Measurements from ENCODE around the gene ZNF416.
A peak's percentile ranks its signal among the peaks of the same experiment; 100 is the strongest.

The ZNF416 gene

GRCh38 chr19:57578487-57579205, at the start of gene ZNF416:
TSS of gene ZNF416 (minus strand) at chr19:57578911. CDS start at chr19:57578704, 207 bp downstream.
- peak; percentile 96 for DNase-seq

- DNase-seq, result no peak
Measured at GRCh38 chr19:57623091-57623490, 44.4 kb upstream of the ZNF416 start.

DNA sequence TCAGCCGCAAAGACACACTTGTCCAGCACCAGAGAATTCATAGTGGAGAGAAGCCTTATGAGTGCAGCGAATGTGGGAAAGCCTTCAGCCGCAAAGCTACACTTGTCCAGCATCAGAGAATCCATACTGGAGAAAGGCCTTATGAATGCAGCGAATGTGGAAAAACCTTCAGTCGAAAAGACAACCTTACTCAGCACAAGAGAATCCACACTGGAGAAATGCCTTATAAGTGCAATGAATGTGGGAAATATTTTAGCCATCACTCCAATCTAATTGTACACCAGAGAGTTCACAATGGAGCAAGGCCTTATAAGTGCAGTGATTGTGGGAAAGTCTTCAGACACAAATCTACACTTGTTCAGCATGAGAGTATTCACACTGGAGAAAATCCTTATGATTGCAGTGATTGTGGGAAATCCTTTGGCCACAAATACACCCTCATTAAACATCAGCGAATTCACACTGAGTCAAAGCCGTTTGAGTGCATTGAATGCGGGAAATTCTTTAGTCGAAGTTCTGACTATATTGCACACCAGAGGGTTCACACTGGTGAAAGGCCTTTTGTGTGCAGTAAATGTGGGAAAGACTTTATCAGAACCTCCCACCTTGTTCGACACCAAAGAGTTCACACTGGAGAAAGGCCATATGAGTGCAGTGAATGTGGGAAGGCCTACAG, 42.1 kb upstream of the ZNF416 start:
- DNase-seq, result no peak

- DNase-seq, result no peak
Measured at GRCh38 chr19:57615346-57615745, 36.6 kb upstream of the ZNF416 start.

DNA sequence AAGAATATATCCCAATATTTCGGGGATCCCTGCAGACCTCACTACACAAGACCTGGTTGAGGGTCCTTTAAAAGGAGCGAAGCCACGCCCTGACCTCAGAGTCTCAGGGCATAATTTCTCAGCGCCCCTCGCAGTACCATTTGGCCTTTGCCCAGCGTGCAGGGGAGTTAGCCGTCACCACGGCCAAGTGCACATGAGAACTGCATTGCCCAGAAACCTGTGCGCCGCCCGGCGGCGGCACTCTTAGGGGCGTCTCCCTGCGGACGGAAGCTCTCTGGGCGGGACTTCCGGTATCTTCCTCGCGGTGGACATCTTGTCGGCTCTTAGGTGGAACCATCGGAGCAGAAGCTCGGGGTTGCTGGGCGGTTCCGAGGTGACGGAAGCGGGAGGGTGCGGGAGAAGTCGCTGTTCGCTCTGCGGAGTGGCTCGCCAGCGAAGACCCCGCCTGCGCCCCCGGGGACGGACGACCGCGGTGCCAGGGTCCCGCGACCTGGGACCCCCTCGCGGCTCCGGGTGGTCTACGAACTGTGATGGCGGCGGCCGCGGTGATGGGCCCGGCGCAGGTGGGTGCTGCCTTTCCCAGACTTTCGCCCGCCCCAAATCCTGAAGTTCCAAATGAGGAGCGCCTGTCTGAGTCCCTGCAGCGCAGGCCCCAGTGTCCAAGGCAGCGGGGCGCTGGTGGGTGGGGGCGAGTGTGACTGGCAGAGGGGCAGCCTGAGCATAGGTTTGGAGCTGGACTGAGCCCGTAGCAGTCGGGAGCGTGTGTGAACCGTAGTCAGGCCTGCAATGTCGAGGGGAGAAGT, 35.4 kb upstream of the ZNF416 start, which contains the start of gene ZNF134:
ZNF134 (plus strand) TSS at position 302 of the 803 bp plus-strand sequence. CDS start 5,227 bp downstream, outside the sequence.
- peak; percentile 92 for DNase-seq

DNA sequence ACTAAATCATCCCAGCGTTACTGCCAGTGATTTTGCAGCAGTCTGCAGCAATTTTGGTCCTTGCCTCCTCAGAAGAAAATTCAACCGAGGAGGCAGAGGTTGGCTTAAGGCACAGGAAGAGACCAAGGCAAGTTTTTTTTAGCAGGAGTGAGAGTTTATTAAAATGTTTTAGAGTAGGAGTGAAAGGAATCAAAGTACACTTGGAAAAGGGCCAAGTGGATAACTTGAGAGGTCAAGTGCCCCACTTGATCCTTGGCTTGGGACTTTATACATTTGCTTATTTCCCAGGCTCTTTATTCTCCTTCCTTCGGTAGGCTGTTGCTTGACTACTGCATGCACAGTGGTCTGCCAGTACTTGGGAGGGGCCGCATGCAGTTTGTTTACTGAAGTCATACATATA, 32.4 kb upstream of the ZNF416 start:
- DNase-seq, result no peak

GRCh38 chr19:57606931-57607330, 28.2 kb upstream of the ZNF416 start:
- DNase-seq, result no peak

DNA sequence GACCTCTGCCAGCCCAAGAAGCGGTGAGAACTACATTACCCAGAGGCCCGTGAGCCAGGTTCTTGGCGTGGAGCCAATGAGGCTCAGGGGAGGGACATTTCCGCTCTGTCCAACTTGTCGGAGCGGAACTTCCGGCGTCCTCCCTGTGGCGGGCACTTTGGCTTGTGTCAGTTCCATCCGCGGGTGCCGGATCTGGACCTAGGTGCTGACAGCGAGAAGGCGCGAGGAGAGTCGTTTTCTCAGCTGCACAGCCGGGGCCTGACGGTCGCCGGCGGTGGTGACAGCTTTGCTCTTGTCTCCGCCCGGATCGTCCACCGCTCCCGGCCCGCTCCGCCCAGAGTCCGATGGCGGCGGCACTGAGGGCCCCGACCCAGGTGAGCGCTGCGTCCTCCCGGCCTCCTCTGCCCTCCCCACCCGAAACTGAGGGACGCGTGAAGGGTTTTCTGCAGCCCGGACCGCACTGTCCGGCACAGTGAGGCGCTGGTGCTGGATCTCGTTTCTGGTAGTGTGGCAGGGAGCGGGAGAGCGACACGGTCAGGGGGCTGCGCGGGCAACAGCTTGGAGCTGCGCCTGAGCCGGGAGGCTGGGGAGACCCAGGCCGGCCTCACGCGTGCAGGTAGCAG, 21.2 kb upstream of the ZNF416 start, which contains the start of gene ZNF530:
ZNF530 (plus strand) TSS at position 125 of the 623 bp plus-strand sequence. CDS start 4,461 bp downstream, outside the sequence.
- peak; percentile 89 for DNase-seq

- no peak for DNase-seq
Measured at GRCh38 chr19:57599377-57599760, 20.7 kb upstream of the ZNF416 start.

- DNase-seq, result no peak
Measured at GRCh38 chr19:57587529-57587928, 8.8 kb upstream of the ZNF416 start.

DNA sequence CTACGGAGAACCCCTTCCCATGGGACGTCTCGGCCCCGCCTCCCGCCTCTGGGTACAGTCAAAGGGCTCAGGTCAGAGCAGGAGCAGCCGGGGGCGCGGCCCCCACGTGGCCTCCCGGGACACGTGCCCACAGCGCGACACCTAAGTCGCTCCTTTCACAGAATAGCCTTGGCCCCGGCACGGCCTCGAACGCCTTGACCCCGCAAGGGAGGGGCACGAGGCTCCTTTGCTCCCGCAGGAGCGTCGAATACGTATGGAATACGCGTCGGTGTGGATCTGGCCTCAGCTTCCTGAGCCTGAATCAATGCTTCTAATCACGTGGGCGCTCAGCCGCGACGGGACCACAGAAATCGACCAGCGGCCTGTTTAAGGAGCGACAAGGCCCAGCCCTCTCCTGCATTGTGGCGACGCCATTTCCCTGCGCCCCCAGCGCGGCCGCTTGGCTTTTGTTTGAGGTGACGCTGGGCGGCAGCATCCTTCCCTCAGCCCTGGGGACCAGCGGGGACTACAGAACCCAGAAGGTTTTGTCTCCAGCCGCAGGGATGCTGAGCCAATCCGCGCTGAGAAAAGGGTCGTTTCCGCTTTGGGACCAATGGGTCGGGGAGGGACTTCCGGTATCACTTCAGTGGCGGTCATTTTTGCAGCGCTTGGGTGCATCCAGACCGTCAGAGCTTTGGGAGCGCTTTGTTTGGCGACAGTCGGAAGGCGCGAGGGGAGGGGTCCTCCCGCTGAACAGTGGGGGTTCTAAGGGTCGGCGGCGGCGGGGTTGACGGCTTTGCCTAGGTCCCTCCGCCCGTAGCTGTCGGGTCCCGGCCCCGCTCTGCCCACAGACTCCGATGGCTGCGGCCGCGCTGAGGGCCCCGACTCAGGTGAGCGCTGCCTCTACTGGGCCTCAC, 5.1 kb upstream of the ZNF416 start, which contains the start of gene ZIK1:
ZIK1 (plus strand) TSS at position 625 of the 896 bp plus-strand sequence; CDS start at position 837, 212 bp downstream.
- DNase-seq, result peak; percentile 86

DNA sequence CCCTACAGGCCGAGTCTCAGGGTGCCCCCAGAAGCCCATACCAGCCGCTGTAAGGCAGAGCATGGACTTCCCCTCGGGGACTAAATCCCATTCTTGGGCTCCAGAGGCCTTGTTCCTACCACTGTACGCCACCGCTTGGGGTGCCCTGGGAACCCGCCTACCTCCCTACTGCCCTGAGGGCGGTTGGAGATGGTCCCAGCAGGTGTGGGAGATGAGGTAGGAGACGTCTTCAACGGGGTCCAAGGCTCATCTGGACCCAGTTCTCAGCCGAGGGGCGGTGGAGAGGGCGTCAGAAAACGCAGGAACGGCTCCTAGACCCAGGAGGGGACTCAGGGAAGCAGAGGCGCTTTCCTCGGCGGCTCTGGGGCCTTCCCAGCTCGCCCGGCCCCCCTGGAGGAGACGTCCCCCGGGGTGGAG, 4.4 kb upstream of the ZNF416 start:
- no peak for DNase-seq

- no peak for DNase-seq
Measured at GRCh38 chr19:57576661-57577060, 2.0 kb downstream of the ZNF416 start.

- DNase-seq, result no peak
Measured at GRCh38 chr19:57572415-57572947, 6.2 kb downstream of the ZNF416 start.

DNA sequence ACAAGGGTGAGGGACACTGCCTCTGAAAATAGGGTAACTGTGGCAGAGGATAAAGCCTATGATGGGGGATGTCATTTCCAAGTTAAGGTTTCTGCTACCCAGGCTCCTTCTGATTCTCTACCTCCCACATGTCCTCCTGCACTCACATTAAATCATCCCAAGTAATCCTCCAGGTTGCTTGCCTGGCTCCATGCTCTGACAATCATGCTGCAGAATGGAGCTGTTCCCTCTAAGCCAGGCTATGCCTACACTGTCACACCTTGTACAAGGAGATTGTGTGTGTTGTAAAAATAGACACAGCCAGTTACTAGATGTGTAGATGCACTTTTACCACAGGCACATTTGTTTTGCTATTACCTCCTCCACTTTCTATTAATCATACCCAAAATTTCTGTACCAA, 8.0 kb downstream of the ZNF416 start:
- no peak for DNase-seq

GRCh38 chr19:57566396-57567265, 12.1 kb downstream of the ZNF416 start:
- no peak for DNase-seq

DNA sequence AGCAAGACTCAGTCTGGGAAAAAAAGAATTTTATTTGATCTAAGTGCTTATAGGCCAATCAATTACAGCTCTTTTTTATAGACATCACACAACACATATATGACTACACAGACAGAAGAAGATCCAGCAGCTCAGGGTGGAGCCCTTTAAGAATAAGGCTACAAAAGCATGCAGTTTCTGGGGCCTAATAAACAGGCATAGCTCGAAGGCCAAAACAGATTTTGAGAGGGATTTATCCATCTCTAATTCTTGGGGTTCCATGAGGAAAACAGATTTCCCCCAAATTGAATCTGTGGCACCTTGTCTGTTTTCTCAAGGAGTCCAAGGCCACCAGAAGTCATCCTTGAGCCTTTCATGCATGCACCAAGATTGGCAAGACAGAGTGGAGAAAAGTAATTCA, 15.2 kb downstream of the ZNF416 start:
- DNase-seq, result no peak

DNA sequence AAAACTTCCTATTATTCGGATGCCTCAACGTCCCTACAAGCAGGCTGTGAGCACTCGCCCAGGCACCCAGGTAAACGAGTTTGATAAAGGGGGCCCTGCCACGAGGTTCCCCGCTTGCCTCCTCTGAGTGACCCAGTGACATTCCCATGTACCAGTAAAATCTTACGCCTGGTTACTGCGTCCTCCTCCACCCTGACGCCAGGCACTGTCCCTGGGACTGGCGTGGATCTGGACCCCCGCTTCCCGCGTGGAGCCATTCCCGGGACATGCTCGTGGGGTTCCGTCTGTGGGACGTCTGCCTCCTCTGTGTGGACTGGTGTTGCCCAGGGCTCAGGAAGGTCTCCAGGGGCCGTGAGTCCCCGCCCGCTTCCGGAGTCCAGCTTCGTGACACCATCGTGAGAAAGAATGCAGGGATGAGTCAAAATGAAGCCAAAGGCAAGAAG, 18.6 kb downstream of the ZNF416 start:
- no peak for DNase-seq

DNA sequence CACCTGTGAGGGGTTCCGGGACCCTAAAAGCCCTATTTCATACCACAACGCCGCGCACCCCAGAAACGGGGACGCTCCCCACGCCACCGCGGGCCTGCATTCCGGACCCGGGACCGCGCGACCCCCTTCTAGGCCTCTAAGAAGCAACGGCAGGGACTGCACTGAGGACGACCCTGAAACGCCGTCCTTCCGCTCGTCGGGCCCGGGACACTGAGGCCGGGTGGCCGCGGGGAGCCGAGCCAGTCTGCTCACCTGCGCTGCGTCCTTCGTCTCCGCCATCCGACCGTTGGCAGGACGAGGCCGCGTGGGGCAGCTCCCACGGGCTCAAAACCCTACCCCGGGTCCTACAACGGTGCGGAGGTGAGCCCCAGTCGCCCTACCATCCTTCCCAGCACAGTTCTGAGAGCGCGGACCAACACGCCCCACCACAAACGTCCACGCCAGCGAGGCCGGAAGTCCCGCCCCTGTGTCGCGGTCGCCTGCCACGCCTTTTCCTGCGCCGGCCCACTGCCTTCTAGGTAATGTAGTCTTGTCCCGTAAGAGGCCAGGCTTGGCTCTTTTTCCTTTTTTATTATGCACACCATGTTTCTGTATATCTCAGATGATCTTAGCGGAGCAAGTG, 19.2 kb downstream of the ZNF416 start, which contains the start of gene ZNF550:
ZNF550 (minus strand) TSS at position 460 of the 622 bp plus-strand sequence; CDS start at position 279, 181 bp downstream.
- peak; percentile 92 for DNase-seq

DNA sequence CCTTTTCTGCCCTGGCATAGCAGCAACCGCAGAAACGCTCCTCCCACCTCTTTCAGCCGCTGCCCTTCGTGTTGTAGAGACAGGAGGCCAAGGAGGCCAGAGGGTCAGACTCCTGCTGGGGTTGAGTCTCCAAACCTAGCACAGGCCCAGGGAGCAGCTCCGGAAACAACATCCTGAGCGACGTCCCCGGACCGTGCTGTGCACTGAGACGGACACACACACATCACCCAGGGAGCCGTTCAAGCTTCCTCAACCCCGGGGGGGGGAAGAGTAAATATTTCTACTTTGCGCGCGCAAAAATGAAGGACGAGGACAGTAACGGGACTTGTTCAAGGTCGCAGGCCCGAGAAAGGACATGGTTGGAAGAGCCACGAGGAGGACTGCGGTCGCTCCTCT, 19.7 kb downstream of the ZNF416 start:
- DNase-seq, result peak; percentile 10
